ENCODE measurements around the gene CACNA2D4. TPM values are rescaled to one million over a fixed set of nuclear protein-coding genes. Genes with fewer than 3 reads are reported as not detected.

The CACNA2D4 gene
- total and polyA plus RNA-seq, 2 donors from 2014 or later: 2.5 to 7.3 TPM

GRCh38 chr12:1750300-1750699 is 168.2 kb downstream of the CACNA2D4 start:
- no peaks in the 10 kb centered on the region for H3K36me3 ChIP-seq (ENCODE audit: control insufficient read depth in 2 of 3, insufficient read depth in 3 of 3, low read length in 3 of 3)
- peaks cover 0 to 4% (median 0%) of the 10 kb centered on the region in 3 donors for H3K9me3 ChIP-seq (ENCODE audit: control insufficient read depth in 2 of 3, insufficient read depth in 1 of 3, low read length in 3 of 3)
- no peak overlapping the region for H3K9ac ChIP-seq (ENCODE audit: low read length in 3 of 3)
- intact Hi-C loops (cut with DNase I): no loop called here
- no peak for TF ChIP-seq CTCF (IDR thresholded peaks at IDR 0.05; ENCODE audit: borderline replicate concordance, extremely low read depth, insufficient read depth)
- H3K27me3 ChIP-seq (ENCODE audit: control insufficient read depth, insufficient read depth, low read length): no peaks in the 10 kb centered on the region
- no peak overlapping the region for H3K27ac ChIP-seq (ENCODE audit: low read depth in 2 of 2, low read length in 2 of 2)
- peaks cover 0 to 5% (median 2%) of the 10 kb centered on the region in 3 donors for H3K4me1 ChIP-seq (ENCODE audit: control insufficient read depth in 2 of 3, insufficient read depth in 2 of 3, low read depth in 1 of 3, low read length in 3 of 3)
- H3K4me3 ChIP-seq (ENCODE audit: low read length in 3 of 3): no peak overlapping the region
- no peak for FAIRE-seq
- no peak for DNase-seq

- DNase-seq (no peak), FAIRE-seq (no peak)
- peaks cover 0 to 4% (median 0%) of the 10 kb centered on the region in 3 donors for H3K9me3 ChIP-seq (ENCODE audit: control insufficient read depth in 2 of 3, insufficient read depth in 1 of 3, low read length in 3 of 3)
- no peaks in the 10 kb centered on the region for H3K36me3 ChIP-seq (ENCODE audit: control insufficient read depth in 2 of 3, insufficient read depth in 3 of 3, low read length in 3 of 3)
- H3K27me3 ChIP-seq (ENCODE audit: control insufficient read depth, insufficient read depth, low read length): no peaks in the 10 kb centered on the region
- intact Hi-C loops (cut with DNase I): loop anchor here (10.0 kb wide), 1 partner anchor 54 kb away; the partner anchor contains the start of gene ADIPOR2
- no peak overlapping the region for H3K27ac ChIP-seq (ENCODE audit: low read depth in 2 of 2, low read length in 2 of 2)
- H3K4me1 ChIP-seq (ENCODE audit: control insufficient read depth in 2 of 3, insufficient read depth in 2 of 3, low read depth in 1 of 3, low read length in 3 of 3): peaks cover 0 to 5% (median 2%) of the 10 kb centered on the region in 3 donors
- TF ChIP-seq CTCF (IDR thresholded peaks at IDR 0.05; ENCODE audit: borderline replicate concordance, extremely low read depth, insufficient read depth): no peak
- H3K4me3 ChIP-seq (ENCODE audit: low read length in 3 of 3): no peak overlapping the region
- H3K9ac ChIP-seq (ENCODE audit: low read length in 3 of 3): no peak overlapping the region
Observed at GRCh38 chr12:1749019-1749418, 169.4 kb downstream of the CACNA2D4 start.

GRCh38 chr12:1747609-1748008 is 170.8 kb downstream of the CACNA2D4 start:
- no peak for DNase-seq
- Histone ChIP-seq H3K9me3 (ENCODE audit: control insufficient read depth in 2 of 3, insufficient read depth in 1 of 3, low read length in 3 of 3) (peaks cover 0 to 4% (median 0%) of the 10 kb centered on the region in 3 donors), H3K4me3 (ENCODE audit: low read length in 3 of 3) (no peak overlapping the region), H3K27ac (ENCODE audit: low read depth in 2 of 2, low read length in 2 of 2) (no peak overlapping the region), H3K36me3 (ENCODE audit: control insufficient read depth in 2 of 3, insufficient read depth in 3 of 3, low read length in 3 of 3) (no peaks in the 10 kb centered on the region), H3K4me1 (ENCODE audit: control insufficient read depth in 2 of 3, insufficient read depth in 2 of 3, low read depth in 1 of 3, low read length in 3 of 3) (no peaks in the 10 kb centered on the region), H3K27me3 (ENCODE audit: control insufficient read depth, insufficient read depth, low read length) (no peaks in the 10 kb centered on the region), H3K9ac (ENCODE audit: low read length in 3 of 3) (no peak overlapping the region)
- TF ChIP-seq CTCF (IDR thresholded peaks at IDR 0.05; ENCODE audit: borderline replicate concordance, extremely low read depth, insufficient read depth): no peak
- FAIRE-seq: no peak
- intact Hi-C loops (cut with DNase I): loop anchor here (10.0 kb wide), 1 partner anchor 53 kb away; the partner anchor contains the start of gene ADIPOR2

- no peaks in the 10 kb centered on the region for H3K4me1 ChIP-seq (ENCODE audit: control insufficient read depth in 2 of 3, insufficient read depth in 2 of 3, low read depth in 1 of 3, low read length in 3 of 3)
- no peak for DNase-seq
Observed at GRCh38 chr12:1744932-1745331, 173.5 kb downstream of the CACNA2D4 start.

More at GRCh38 chr12:1744932-1745331, 173.5 kb downstream of the CACNA2D4 start:
- H3K36me3 ChIP-seq (ENCODE audit: control insufficient read depth in 2 of 3, insufficient read depth in 3 of 3, low read length in 3 of 3): no peaks in the 10 kb centered on the region
- intact Hi-C loops (cut with DNase I): loop anchor here (10.0 kb wide), 1 partner anchor 50 kb away; the partner anchor contains the start of gene ADIPOR2
- FAIRE-seq: no peak
- TF ChIP-seq CTCF (IDR thresholded peaks at IDR 0.05; ENCODE audit: borderline replicate concordance, extremely low read depth, insufficient read depth): no peak
- no peak overlapping the region for H3K4me3 ChIP-seq (ENCODE audit: low read length in 3 of 3)
- H3K27me3 ChIP-seq (ENCODE audit: control insufficient read depth, insufficient read depth, low read length): no peaks in the 10 kb centered on the region
- peaks cover 0 to 4% (median 0%) of the 10 kb centered on the region in 3 donors for H3K9me3 ChIP-seq (ENCODE audit: control insufficient read depth in 2 of 3, insufficient read depth in 1 of 3, low read length in 3 of 3)
- H3K9ac ChIP-seq (ENCODE audit: low read length in 3 of 3): no peak overlapping the region
- H3K27ac ChIP-seq (ENCODE audit: low read depth in 2 of 2, low read length in 2 of 2): no peak overlapping the region
